ENCODE data around the gene SH3GL3. TPM values are rescaled to one million over a fixed set of nuclear protein-coding genes. Genes with fewer than 3 reads are reported as not detected.

SH3GL3 gene
- total RNA-seq, 2 donors from 2014 or later: 3.5 to 3.8 TPM

DNA sequence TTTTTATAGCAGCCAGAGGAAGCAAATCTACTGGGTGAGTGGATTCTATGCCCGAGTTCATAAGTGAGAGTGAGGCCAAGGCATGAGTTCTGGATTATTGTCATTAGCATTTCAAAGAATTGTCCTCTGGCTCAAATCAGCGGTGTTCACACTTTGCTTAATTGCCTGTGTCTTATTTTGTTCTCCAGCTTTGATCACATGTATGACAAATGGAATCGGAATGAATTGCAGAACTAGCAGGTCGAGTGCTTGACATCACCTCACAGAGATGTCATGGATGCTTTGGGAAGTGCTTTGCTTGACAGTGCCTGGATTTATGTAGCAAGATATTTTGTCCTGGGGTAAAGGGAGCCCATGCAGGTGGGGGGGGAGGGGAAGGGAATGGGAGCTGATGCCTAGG is 68.0 kb downstream of the SH3GL3 start:
- Histone ChIP-seq H3K9ac (ENCODE audit: extremely low read depth, low read length, poor library complexity, severe bottlenecking) (no peak overlapping the region), H3K27me3 (ENCODE audit: control insufficient read depth, insufficient read depth, low read length, poor library complexity, severe bottlenecking) (no peaks in the 10 kb centered on the region), H3K4me3 (ENCODE audit: low read length) (no peak overlapping the region), H3K9me3 (ENCODE audit: control insufficient read depth, low read length) (no peaks in the 10 kb centered on the region), H3K27ac (ENCODE audit: low read depth, low read length) (no peak overlapping the region), H3K36me3 (ENCODE audit: control insufficient read depth, insufficient read depth, low read length) (no peaks in the 10 kb centered on the region), H3K4me1 (ENCODE audit: control insufficient read depth, insufficient read depth, low read length) (no peaks in the 10 kb centered on the region)
- H3K27ac Mint-ChIP-seq: no peak overlapping the region
- H3K9me3 Mint-ChIP-seq: no peaks in the 10 kb centered on the region
- H3K4me1 Mint-ChIP-seq: peaks cover 7% of the 10 kb centered on the region
- DNase-seq: no peak
- TF ChIP-seq, protein P1, sequence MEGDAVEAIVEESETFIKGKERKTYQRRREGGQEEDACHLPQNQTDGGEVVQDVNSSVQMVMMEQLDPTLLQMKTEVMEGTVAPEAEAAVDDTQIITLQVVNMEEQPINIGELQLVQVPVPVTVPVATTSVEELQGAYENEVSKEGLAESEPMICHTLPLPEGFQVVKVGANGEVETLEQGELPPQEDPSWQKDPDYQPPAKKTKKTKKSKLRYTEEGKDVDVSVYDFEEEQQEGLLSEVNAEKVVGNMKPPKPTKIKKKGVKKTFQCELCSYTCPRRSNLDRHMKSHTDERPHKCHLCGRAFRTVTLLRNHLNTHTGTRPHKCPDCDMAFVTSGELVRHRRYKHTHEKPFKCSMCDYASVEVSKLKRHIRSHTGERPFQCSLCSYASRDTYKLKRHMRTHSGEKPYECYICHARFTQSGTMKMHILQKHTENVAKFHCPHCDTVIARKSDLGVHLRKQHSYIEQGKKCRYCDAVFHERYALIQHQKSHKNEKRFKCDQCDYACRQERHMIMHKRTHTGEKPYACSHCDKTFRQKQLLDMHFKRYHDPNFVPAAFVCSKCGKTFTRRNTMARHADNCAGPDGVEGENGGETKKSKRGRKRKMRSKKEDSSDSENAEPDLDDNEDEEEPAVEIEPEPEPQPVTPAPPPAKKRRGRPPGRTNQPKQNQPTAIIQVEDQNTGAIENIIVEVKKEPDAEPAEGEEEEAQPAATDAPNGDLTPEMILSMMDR (conservative IDR thresholded peaks at IDR 0.05): no peak
- WGBS, 2 experiments (ENCODE audit: insufficient coverage in 1 of 2, insufficient read length in 1 of 2): 73 to 77% methylated on average over 4 of the region's 4 CpGs
- no peaks in the 10 kb centered on the region for H3K36me3 Mint-ChIP-seq (ENCODE audit: low read depth)
- H3K27me3 Mint-ChIP-seq (ENCODE audit: insufficient read depth): peaks cover 2% of the 10 kb centered on the region
- H3K4me3 Mint-ChIP-seq: no peak overlapping the region

DNA sequence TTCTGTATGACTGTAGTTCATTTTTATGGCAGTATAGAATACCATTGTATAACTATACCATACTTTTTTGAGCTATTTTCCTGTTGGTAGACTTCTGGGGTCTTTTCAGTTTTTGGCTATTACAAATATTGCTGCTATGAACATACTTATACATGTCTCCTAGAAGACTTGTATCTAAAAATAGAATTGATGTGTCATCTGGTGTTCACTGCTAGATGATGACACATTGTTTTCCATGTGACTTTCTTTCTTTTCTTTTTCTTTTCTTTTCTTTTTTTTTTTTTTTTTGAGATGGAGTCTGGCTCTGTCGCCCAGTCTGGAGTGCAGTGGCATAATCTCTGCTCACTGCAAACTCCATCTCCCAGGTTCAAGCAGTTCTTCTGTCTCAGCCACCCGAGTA is 69.8 kb downstream of the SH3GL3 start:
- Histone ChIP-seq H3K4me1 (ENCODE audit: control insufficient read depth, insufficient read depth, low read length) (no peaks in the 10 kb centered on the region), H3K27ac (ENCODE audit: low read depth, low read length) (no peak overlapping the region), H3K36me3 (ENCODE audit: control insufficient read depth, insufficient read depth, low read length) (no peaks in the 10 kb centered on the region), H3K4me3 (ENCODE audit: low read length) (no peak overlapping the region), H3K27me3 (ENCODE audit: control insufficient read depth, insufficient read depth, low read length, poor library complexity, severe bottlenecking) (no peaks in the 10 kb centered on the region), H3K9ac (ENCODE audit: extremely low read depth, low read length, poor library complexity, severe bottlenecking) (no peak overlapping the region), H3K9me3 (ENCODE audit: control insufficient read depth, low read length) (no peaks in the 10 kb centered on the region)
- Mint-ChIP-seq H3K27me3 (ENCODE audit: insufficient read depth) (peaks cover 2% of the 10 kb centered on the region), H3K27ac (no peak overlapping the region), H3K36me3 (ENCODE audit: low read depth) (no peaks in the 10 kb centered on the region), H3K4me3 (no peak overlapping the region), H3K9me3 (no peaks in the 10 kb centered on the region), H3K4me1 (peaks cover 13% of the 10 kb centered on the region)
- TF ChIP-seq, protein P1 (conservative IDR thresholded peaks at IDR 0.05): no peak
- no peak for DNase-seq
- 90 to 100% methylated on average over 1 to 2 of the region's 2 CpGs for WGBS, 2 experiments (ENCODE audit: insufficient coverage in 1 of 2, insufficient read length in 1 of 2)

DNA sequence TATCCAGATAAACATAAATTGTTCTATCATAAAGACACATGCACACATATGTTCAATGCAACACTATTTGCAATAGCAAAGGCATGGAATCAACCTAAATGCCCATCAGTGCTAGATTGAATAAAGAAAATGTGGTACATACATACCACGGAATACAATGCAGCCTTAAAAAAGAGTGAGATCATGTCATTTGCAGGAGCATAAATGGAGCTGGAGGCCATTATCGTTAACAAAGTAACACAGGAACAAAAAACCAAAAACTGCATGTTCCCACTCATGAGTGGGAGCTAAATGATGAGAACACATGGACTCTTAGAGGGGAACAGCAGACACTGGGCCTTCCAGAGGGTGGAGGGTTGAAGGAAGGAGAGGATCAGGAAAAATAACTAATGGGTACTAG is 79.2 kb downstream of the SH3GL3 start:
- peaks cover 19% of the 10 kb centered on the region for H3K9me3 Mint-ChIP-seq
- no peaks in the 10 kb centered on the region for H3K27me3 Mint-ChIP-seq (ENCODE audit: insufficient read depth)
- no peak overlapping the region for H3K27ac Mint-ChIP-seq

More for the DNA sequence above, 79.2 kb downstream of the SH3GL3 start:
- Histone ChIP-seq H3K36me3 (ENCODE audit: control insufficient read depth, insufficient read depth, low read length) (no peaks in the 10 kb centered on the region), H3K9ac (ENCODE audit: extremely low read depth, low read length, poor library complexity, severe bottlenecking) (no peak overlapping the region), H3K4me3 (ENCODE audit: low read length) (no peak overlapping the region), H3K27ac (ENCODE audit: low read depth, low read length) (no peak overlapping the region), H3K4me1 (ENCODE audit: control insufficient read depth, insufficient read depth, low read length) (no peaks in the 10 kb centered on the region), H3K9me3 (ENCODE audit: control insufficient read depth, low read length) (peaks cover 18% of the 10 kb centered on the region), H3K27me3 (ENCODE audit: control insufficient read depth, insufficient read depth, low read length, poor library complexity, severe bottlenecking) (no peaks in the 10 kb centered on the region)
- no peak for DNase-seq
- no peaks in the 10 kb centered on the region for H3K36me3 Mint-ChIP-seq (ENCODE audit: low read depth)
- TF ChIP-seq, protein P1 (conservative IDR thresholded peaks at IDR 0.05): no peak
- H3K4me3 Mint-ChIP-seq: no peak overlapping the region
- 88 to 90% methylated on average over 2 of the region's 2 CpGs for WGBS, 2 experiments (ENCODE audit: insufficient coverage in 1 of 2, insufficient read length in 1 of 2)
- peaks cover 8% of the 10 kb centered on the region for H3K4me1 Mint-ChIP-seq
